Activated gamma-delta T cell treated with Interleukin-2 at 50 U/mL for 16 hours (primary cell): ENCODE data around the gene TAS2R39.
A peak's percentile ranks its signal among the peaks of the same experiment; 100 is the strongest.
"Not testable (repeated sequence)": the region's sequence is repeated elsewhere in the genome, so short reads cannot be mapped to it uniquely, and the experiment has no call there.

Source experiments
- DNase-seq: peaks from one replicate; pipeline ENCODE4 v3.0.0-alpha.2; 2020

The TAS2R39 gene

GRCh38 chr7:143183024-143183423 is at the start of gene TAS2R39:
TSS of gene TAS2R39 (plus strand) at chr7:143183419. CDS start at chr7:143183419, 0 bp downstream.
- no peak for DNase-seq

- no peak for DNase-seq
Measured at GRCh38 chr7:143147070-143147469, 36.1 kb upstream of the TAS2R39 start.

GRCh38 chr7:143148050-143148449 is 35.2 kb upstream of the TAS2R39 start:
- DNase-seq: no peak

GRCh38 chr7:143148651-143149050 is 34.6 kb upstream of the TAS2R39 start:
- no peak for DNase-seq

- not testable (repeated sequence) for DNase-seq
Measured at GRCh38 chr7:143150696-143151095, 32.5 kb upstream of the TAS2R39 start.

GRCh38 chr7:143158617-143159016 is 24.6 kb upstream of the TAS2R39 start:
- DNase-seq: not testable (repeated sequence)

GRCh38 chr7:143171697-143172096 is 11.5 kb upstream of the TAS2R39 start:
- no peak for DNase-seq

- DNase-seq: no peak
Measured at GRCh38 chr7:143172354-143172753, 10.9 kb upstream of the TAS2R39 start.

- DNase-seq: no peak
Measured at GRCh38 chr7:143176128-143176527, 7.1 kb upstream of the TAS2R39 start.

GRCh38 chr7:143177374-143178119 is 5.7 kb upstream of the TAS2R39 start:
- DNase-seq: no peak

- not testable (repeated sequence) for DNase-seq
Measured at GRCh38 chr7:143180771-143181170, 2.4 kb upstream of the TAS2R39 start.

- no peak for DNase-seq
Measured at GRCh38 chr7:143181349-143181748, 1.9 kb upstream of the TAS2R39 start.

- DNase-seq: no peak
Measured at GRCh38 chr7:143185551-143185950, 2.3 kb downstream of the TAS2R39 start.

GRCh38 chr7:143188994-143189393 is 5.8 kb downstream of the TAS2R39 start:
- no peak for DNase-seq

- no peak for DNase-seq
Measured at GRCh38 chr7:143193880-143194279, 10.7 kb downstream of the TAS2R39 start.

- no peak for DNase-seq
Measured at GRCh38 chr7:143199040-143199439, 15.8 kb downstream of the TAS2R39 start.

GRCh38 chr7:143202161-143202560 is 18.9 kb downstream of the TAS2R39 start:
- DNase-seq: no peak

- no peak for DNase-seq
Measured at GRCh38 chr7:143203386-143203785, 20.2 kb downstream of the TAS2R39 start.

GRCh38 chr7:143205560-143206293 is 22.5 kb downstream of the TAS2R39 start:
- DNase-seq: no peak

- DNase-seq: no peak
Measured at GRCh38 chr7:143210541-143210940, 27.3 kb downstream of the TAS2R39 start.

GRCh38 chr7:143213478-143213877 is 30.3 kb downstream of the TAS2R39 start:
- DNase-seq: not testable (repeated sequence)

GRCh38 chr7:143214789-143215679 is 31.8 kb downstream of the TAS2R39 start:
- DNase-seq: peak; percentile 59

- DNase-seq: no peak
Measured at GRCh38 chr7:143216151-143216550, 32.9 kb downstream of the TAS2R39 start.
